Limb (tissue), 2 donors: ENCODE results near the gene CEP192.
A peak's percentile ranks its signal among the peaks of the same experiment; 100 is the strongest.

Experiments used
- DNase-seq, 2 donors: peaks; one replicate each; pipeline ENCODE4 v3.0.0-alpha.2; 2016; ENCODE audit errors: extremely low spot score in 2 of 2

Gene CEP192

DNA sequence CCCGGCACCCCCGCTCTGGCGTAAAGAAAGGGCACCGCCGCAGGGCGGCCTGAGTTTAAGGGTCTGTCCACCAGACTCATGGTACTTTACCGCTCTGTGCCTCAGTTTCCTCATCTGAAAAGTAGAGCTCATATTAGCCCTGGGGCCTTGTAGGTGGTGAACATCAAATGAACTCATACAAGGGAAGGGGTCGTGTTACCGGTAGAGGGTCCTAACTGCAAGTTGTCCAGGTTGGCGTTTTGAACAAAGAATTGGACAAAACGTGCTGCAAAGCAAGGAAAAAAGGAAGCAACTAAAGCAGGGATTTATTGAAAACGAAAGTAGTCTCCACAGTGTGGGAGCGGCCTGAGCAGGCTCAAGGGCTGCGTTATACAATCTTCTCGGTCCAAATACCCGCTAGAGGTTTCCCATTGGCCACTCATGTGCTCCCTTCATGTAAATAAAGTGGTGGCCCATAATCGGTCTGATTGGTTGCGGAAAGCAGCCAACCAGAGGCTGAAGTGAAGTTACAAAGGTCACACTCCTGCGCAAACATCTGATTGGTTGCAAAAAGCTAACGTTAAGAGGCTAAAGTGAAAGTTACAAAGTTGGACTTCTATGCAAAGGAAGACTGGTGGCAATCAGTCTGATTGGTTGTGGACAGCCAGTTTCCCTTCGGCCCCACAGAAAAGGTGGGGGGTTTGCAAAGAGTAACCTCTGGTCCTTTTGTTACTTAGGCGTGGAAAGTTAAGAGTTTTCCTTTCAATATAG is 146.7 kb downstream of the CEP192 start:
- no peak for DNase-seq

DNA sequence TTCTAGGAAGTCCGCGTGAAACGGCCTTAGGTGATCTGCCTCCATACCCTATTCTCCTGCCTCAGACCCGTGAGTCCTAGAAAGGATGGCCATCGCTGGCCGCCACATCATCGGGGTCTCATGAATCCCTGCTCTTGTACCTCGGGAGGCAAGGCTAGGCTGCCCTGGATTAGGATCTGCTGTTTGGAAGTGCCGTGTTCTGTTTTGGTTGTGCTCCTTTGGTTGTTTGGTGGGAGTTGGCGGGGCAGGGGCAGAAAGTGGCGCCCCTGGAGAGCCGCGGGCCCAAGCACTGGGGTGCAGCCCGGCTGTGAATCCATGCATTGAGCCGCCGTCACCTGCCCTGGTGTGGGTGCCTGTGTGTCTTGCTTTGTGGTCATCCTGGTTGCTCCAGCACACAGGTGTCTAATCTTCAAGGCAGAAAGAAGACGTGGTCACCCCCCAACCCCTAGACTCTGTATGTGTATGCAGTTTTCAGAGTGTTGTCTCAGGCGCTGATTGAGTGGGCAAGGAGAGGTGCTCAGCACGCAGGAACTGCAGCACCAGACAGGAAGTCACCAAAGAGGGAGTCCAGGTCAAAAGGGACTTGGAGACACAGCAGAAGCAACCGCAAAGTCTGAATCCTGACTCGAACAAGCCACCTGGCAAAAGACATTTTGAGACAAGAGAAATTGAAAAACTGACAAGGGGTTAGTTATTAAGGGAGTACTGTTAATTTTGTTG is 147.4 kb downstream of the CEP192 start:
- no peak for DNase-seq

DNA sequence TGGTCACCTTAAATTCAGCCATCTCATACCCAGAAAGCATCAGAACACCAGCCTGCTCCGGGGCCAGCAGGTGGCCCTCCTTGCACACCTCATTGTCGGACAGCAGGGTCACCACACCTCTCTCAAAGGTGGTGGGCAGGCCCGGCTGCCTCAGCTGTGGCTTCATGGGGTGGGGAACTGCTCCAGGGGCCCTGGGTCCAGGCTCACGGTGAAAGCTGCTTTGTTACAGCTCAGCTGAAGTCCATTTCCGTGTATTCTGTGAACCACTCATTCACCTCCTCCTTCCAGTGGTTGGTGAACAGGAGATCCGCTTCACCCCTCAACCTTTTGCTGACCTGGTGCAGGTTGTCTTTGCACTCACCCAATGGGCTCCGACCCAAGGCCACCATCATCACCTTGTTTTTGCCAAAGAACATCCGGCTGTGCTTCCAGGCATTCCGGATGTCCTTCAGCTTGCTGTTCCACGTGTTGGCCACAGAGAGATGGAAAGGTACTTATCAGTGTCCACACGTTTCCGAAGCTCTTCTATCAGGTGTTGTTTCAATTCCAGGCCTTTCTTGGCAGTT is 148.8 kb downstream of the CEP192 start:
- no peak for DNase-seq

DNA sequence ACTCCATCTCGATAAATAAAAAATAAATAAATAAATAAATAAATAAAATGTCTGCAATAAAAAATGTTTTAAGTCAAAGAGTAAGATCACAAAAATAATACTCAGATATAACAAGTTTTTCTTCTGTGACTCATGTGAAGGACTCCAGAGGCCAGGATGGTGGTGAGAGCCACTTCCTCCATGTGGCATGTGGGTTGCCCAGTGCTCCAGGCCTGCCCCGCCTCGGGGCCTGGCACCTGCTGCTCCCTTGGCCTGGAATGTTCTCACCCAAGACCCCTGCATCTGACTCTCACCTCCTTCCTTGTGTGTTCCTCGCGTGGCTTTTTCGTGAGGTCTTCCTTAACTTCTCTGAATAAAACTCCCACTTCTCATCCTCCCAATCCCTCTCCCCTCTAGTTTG is 150.0 kb downstream of the CEP192 start:
- no peak for DNase-seq

DNA sequence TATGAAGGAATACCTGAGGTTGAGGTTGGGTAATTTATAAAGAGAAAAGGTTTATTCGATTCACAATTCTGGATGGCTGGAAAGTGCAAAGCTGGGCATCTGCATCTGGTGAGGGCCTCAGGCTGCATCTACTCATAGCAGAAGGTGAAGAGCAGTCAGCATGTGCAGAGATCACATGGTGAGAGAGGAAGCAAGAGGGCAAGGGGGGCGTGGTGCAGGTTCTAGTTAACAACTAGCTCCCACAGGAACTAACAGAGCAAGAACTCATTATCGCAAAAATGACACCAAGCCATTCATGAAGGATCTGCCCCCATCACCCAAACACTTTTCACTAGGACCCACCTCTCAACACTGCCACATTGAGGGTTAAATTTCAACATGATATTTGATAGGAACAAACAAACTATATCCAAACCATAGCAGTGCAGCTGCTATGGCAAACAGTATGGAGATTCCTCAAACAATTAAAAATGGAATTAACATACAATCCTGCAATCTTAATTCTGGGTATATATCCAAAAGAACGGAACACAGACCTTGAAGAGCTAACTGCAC is 154.6 kb downstream of the CEP192 start:
- DNase-seq: no peak

DNA sequence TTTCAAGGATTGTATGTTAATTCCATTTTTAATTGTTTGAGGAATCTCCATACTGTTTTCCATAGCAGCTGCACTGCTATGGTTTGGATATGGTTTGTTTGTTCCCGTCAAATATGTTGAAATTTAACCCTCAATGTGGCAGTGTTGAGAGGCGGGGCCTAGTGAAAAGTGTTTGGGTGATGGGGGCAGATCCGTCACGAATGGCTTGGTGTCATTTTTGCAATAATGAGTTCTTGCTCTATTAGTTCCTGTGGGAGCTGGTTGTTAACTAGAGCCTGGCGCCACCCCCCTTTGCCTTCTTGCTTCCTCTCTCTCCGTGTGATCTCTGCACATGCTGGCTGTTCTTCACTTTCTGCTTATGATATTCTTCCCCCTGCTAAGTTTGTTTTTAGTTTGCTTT is 156.0 kb downstream of the CEP192 start:
- DNase-seq: no peak

DNA sequence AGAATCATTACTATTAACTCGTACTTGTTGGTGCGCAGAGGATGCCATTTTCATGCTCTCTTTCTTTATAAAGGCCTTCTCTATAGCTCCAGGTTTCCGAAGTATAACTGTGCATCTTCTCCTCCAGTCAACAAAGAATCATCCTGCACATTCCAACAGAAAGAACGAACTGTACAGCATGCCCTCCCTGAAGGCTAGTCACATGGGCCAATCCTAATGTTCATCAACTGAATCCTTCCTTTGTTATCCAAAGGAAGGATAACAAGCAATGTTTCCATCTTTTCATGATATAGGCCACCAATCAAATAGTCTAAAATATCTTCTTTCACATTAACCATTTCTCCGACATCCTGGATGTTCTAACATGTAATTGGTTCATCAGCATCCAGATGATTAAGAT is 160.5 kb downstream of the CEP192 start:
- no peak for DNase-seq

DNA sequence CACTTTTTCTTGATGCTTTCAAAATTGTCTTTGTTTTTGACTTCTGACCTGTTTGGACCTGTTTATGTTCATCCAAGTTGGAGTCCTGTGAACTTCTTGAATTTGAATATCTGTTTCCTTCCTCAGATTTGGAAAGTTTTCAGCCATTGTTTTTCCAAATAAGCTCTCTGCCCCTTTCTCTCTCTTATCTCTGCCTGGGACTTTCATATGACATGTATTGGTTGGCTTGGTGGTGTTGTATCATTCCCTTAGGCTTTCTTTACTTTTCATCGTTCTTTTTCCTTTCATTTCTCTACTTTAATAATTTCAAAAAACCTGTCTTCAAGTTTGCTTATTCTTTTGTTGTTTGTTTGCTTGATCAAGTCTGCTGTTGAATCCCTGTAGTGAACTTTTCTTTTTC is 167.3 kb downstream of the CEP192 start:
- no peak for DNase-seq

DNA sequence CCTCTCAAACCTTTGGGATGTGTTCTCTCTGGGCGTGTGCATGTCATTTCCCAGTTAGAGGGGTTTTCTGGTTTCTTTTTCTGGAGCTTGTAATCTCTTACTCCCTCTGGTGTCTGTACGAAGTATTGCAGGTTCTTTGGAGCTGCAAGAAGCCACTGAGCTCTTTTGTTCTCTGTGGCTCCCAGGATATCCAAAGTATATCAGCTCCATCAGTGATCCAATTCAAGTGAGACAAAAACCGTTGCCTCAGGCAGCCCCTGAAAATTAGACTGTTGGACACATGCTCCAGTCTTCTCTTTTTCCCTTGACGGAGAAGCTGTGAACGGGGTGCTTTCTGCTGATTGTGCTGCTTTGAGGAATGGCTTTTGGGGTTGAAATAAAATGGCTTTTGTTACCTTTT is 168.4 kb downstream of the CEP192 start:
- peak in 1 of 2 donors; percentile 42 for DNase-seq

DNA sequence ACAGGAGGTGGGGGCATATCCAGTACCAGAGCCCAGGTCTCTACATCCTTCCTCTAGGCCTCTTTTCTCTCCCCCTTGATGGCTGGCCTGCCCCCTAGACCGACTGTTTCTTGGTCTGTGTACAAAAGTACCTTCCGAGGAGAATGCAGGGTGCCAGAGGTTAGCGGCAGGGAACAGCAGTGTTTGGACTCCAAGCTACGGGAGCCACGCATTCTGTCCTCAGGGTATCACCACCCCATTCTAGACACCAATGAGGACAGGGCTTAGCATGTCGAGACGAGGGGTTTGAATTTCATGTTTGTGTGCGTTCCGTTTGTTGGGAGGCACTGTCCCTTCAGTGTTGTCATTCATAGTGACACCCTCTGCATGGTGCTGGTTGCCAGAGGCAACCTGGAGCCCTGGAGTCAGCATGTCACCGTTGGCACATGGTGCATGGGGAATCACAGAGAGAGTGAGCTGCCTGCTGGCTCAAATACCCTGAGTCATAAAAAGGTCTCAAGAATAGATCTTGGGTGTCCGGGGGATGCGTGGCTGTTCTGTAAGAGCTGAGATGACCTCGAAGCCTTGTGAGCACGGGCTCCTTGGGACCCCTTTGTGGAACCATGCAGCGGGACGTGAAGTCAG is 170.2 kb downstream of the CEP192 start:
- no peak for DNase-seq

DNA sequence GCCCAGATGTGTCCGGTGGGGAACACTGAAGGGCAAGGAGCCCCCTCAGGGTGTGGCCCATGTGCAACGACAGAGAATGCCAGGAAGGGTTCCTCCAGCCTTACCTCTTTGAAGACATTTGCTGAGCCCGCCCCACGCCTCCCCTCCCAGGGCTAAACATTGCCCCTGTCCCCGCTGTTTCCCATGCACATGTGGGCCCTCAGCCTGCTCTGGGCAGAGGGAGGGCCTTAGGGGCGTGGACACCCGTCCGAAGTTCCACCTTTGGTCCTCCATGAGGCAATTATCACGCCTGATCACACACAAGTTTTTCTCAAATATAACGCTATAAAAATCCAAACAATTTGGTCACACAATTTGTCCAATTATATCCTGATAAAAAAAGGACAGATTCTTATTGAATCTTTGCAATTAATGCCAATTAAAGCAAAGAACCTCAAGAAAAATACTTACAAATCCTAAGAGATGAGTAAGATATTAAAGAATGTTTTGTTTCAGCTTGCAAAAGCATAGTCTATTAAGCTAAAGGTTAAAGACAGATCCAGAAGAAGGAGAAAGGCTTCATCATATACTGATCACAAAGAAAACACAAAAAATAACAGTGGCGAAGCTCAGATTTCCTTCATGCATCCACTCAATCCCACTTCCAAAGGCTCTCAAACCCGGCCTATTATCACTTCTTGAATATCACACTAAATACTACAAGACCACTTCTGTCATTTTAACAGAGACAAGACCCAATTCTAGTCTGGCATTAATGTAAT is 172.2 kb downstream of the CEP192 start:
- no peak for DNase-seq

DNA sequence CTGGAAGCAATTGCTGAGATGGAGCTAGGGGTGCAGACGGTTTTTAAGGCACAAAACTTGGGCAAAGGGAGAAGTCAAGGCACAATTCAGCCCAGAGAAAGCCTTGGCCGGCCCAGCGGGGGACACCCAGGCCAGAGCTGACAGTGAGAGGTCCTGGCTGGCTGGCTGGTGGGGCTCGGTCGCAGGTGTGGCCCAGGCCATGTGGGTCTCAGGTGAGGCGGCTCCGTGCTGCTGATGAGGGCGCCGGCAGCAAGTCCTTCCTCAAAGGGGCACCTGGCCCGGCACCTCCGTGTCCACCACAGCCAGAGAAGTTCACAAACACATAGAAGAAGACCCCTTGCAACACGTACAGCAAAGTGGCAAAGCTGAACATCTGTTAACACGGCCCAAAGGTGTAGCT is 173.2 kb downstream of the CEP192 start:
- DNase-seq: no peak

DNA sequence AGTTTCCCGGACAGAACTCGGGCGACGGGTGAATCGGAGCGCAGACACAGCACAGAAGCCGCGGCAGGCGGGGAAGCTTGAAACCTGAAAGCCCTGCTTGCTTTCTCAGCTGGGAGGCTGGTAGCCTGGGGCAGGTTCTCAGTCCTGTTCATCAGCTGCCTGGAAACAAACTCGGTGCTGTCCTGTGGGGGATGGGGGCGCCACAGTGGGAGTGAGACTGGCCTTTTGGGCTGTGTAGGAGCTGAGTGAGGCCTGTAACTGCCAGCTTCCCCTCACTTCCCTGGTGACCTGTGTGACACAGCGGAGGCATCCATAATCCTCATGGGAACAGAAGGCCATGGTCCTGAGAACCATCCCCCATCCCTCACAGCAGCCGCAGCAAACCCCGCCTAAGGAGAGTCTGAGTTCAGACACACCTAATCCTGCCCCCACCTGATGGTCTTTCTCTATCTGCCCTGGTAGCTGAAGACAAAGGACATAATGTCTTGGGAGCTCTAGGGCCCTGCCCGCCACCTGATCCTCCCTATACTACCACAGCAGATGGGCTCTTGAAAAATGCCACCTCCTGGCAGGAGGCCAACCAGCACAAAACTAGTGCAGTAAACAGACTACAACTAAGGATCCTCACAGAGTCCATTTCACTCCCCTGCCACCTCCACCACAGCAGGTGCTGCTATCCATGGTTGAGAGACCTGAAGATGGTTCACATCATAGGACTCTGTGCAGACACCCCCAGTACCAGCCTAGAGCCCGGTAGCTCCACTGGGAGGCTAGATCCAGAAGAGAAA is 174.7 kb downstream of the CEP192 start:
- no peak for DNase-seq

DNA sequence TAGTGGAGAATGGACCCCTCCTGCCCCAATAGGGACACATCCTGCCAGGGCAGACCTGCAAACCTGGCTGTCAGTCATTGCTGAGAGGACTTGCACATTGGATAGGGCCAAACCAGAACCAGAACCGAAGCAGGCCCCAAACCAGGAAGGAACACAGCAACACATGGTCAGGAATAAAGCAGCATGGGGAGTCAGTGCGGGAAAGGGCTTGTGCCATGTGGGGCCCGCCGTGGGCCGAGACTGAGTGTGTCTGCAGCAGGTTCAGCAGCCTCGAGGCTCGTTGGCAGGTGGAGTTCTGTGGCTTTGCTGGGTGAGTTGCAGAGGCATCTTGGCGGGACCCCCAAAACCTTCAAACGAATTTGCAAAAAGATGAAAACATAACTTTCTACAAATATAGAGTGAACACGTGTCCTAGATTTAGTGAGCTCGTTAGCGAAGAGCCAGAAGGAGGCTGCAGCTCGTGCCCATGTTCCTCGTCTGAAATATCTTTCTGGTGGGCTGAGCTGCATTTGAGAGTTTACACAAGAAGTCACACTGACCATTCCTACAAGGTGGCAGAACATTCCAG is 182.5 kb downstream of the CEP192 start:
- DNase-seq: no peak
